GM12891 (cell line): ENCODE results near the gene MYO1D.

ENCODE experiments used
- PAX5 ChIP-seq: IDR thresholded peaks from 2 replicates; pipeline ENCODE4 v1.6.1; 2011; ENCODE audit warnings: low read length, moderate library complexity, mild to moderate bottlenecking; ENCODE audit not compliant: insufficient read depth, severe bottlenecking
- POLR2A ChIP-seq: IDR thresholded peaks from 2 replicates; pipeline ENCODE4 v1.6.1; 2011; ENCODE audit warnings: low read depth, low read length, control low read depth
- POLR2AphosphoS5 ChIP-seq: IDR thresholded peaks from 2 replicates; pipeline ENCODE4 v1.6.1; 2011; ENCODE audit warnings: low read depth, low read length, control low read depth
- POU2F2 ChIP-seq: IDR thresholded peaks from 2 replicates; pipeline ENCODE4 v1.6.1; 2011; ENCODE audit warnings: low read depth, mild to moderate bottlenecking, control low read depth, low read length, moderate library complexity
- SPI1 ChIP-seq: IDR thresholded peaks from 2 replicates; pipeline ENCODE4 v1.6.1; 2011; ENCODE audit warnings: low read depth, low read length, control low read depth
- TAF1 ChIP-seq: IDR thresholded peaks from 2 replicates; pipeline ENCODE4 v1.6.1; 2011; ENCODE audit warnings: low read depth, low read length, control low read depth

- TF ChIP-seq POLR2A (no peak), POLR2AphosphoS5 (no peak), TAF1 (no peak), SPI1 (no peak), POU2F2 (no peak), PAX5 (no peak)
These were observed 248.5 kb downstream of the MYO1D start for GRCh38 chr17:32628271-32629044.
